ENCODE measurements around the gene NINJ1.

NINJ1 gene

GRCh38 chr9:93129286-93129685 lies 4.8 kb downstream of the NINJ1 start:
- Histone ChIP-seq H3K27ac (ENCODE audit: low read depth, low read length) (peak overlapping the region; percentile 100), H3K4me3 (ENCODE audit: low read depth in 1 of 2, low read length in 2 of 2) (peak overlapping the region in 1 of 2 donors; percentile 5)

GRCh38 chr9:93128715-93129224 lies 5.3 kb downstream of the NINJ1 start:
- Histone ChIP-seq H3K9ac (ENCODE audit: low read length) (no peak overlapping the region), H3K9me3 (ENCODE audit: low read length) (no peaks in the 10 kb centered on the region), H3K27ac (ENCODE audit: low read depth, low read length) (peak overlapping the region; percentile 100), H3K4me1 (ENCODE audit: insufficient read depth, low read length) (peaks cover 74% of the 10 kb centered on the region), H3K27me3 (ENCODE audit: control insufficient read depth in 1 of 2, insufficient read depth in 2 of 2, low read length in 2 of 2) (no peaks in the 10 kb centered on the region), H3K36me3 (ENCODE audit: insufficient read depth, low read length) (peaks cover 24% of the 10 kb centered on the region), H3K4me3 (ENCODE audit: low read depth in 1 of 2, low read length in 2 of 2) (peak overlapping the region in 1 of 2 donors; percentile 5)

More at GRCh38 chr9:93129286-93129685, 4.8 kb downstream of the NINJ1 start:
- Histone ChIP-seq H3K27me3 (ENCODE audit: control insufficient read depth in 1 of 2, insufficient read depth in 2 of 2, low read length in 2 of 2) (no peaks in the 10 kb centered on the region), H3K9me3 (ENCODE audit: low read length) (no peaks in the 10 kb centered on the region), H3K4me1 (ENCODE audit: insufficient read depth, low read length) (peaks cover 74% of the 10 kb centered on the region), H3K36me3 (ENCODE audit: insufficient read depth, low read length) (peaks cover 19% of the 10 kb centered on the region), H3K9ac (ENCODE audit: low read length) (peak overlapping the region; percentile 8)

- no peak overlapping the region for H3K4me3 ChIP-seq (ENCODE audit: low read depth in 1 of 2, low read length in 2 of 2)
- no peaks in the 10 kb centered on the region for H3K27me3 ChIP-seq (ENCODE audit: control insufficient read depth in 1 of 2, insufficient read depth in 2 of 2, low read length in 2 of 2)
- peak overlapping the region; percentile 100 for H3K27ac ChIP-seq (ENCODE audit: low read depth, low read length)
- peaks cover 30% of the 10 kb centered on the region for H3K36me3 ChIP-seq (ENCODE audit: insufficient read depth, low read length)
- peaks cover 73% of the 10 kb centered on the region for H3K4me1 ChIP-seq (ENCODE audit: insufficient read depth, low read length)
- no peak overlapping the region for H3K9ac ChIP-seq (ENCODE audit: low read length)
- H3K9me3 ChIP-seq (ENCODE audit: low read length) = no peaks in the 10 kb centered on the region
These were observed 5.9 kb downstream of the NINJ1 start for GRCh38 chr9:93128011-93128714.

GRCh38 chr9:93127395-93127911 lies 6.6 kb downstream of the NINJ1 start:
- H3K4me3 ChIP-seq (ENCODE audit: low read depth in 1 of 2, low read length in 2 of 2) = peak overlapping the region in 1 of 2 donors; percentile 31
- peak overlapping the region; percentile 100 for H3K27ac ChIP-seq (ENCODE audit: low read depth, low read length)
- H3K27me3 ChIP-seq (ENCODE audit: control insufficient read depth in 1 of 2, insufficient read depth in 2 of 2, low read length in 2 of 2) = no peaks in the 10 kb centered on the region
- H3K4me1 ChIP-seq (ENCODE audit: insufficient read depth, low read length) = peaks cover 66% of the 10 kb centered on the region
- H3K36me3 ChIP-seq (ENCODE audit: insufficient read depth, low read length) = peaks cover 35% of the 10 kb centered on the region
- H3K9ac ChIP-seq (ENCODE audit: low read length) = peak overlapping the region; percentile 36
- no peaks in the 10 kb centered on the region for H3K9me3 ChIP-seq (ENCODE audit: low read length)

GRCh38 chr9:93126825-93127368 lies 7.2 kb downstream of the NINJ1 start:
- peak overlapping the region; percentile 36 for H3K9ac ChIP-seq (ENCODE audit: low read length)
- H3K36me3 ChIP-seq (ENCODE audit: insufficient read depth, low read length) = peaks cover 40% of the 10 kb centered on the region
- peak overlapping the region in 1 of 2 donors; percentile 31 for H3K4me3 ChIP-seq (ENCODE audit: low read depth in 1 of 2, low read length in 2 of 2)
- H3K27me3 ChIP-seq (ENCODE audit: control insufficient read depth in 1 of 2, insufficient read depth in 2 of 2, low read length in 2 of 2) = no peaks in the 10 kb centered on the region
- H3K27ac ChIP-seq (ENCODE audit: low read depth, low read length) = peak overlapping the region; percentile 100
- peaks cover 61% of the 10 kb centered on the region for H3K4me1 ChIP-seq (ENCODE audit: insufficient read depth, low read length)
- no peaks in the 10 kb centered on the region for H3K9me3 ChIP-seq (ENCODE audit: low read length)

- Histone ChIP-seq H3K27ac (ENCODE audit: low read depth, low read length) (peak overlapping the region; percentile 100), H3K9me3 (ENCODE audit: low read length) (no peaks in the 10 kb centered on the region), H3K4me1 (ENCODE audit: insufficient read depth, low read length) (peaks cover 54% of the 10 kb centered on the region), H3K9ac (ENCODE audit: low read length) (no peak overlapping the region), H3K36me3 (ENCODE audit: insufficient read depth, low read length) (peaks cover 46% of the 10 kb centered on the region), H3K4me3 (ENCODE audit: low read depth in 1 of 2, low read length in 2 of 2) (peak overlapping the region in 1 of 2 donors; percentile 31), H3K27me3 (ENCODE audit: control insufficient read depth in 1 of 2, insufficient read depth in 2 of 2, low read length in 2 of 2) (no peaks in the 10 kb centered on the region)
These were observed 7.8 kb downstream of the NINJ1 start for GRCh38 chr9:93126151-93126781.

GRCh38 chr9:93125331-93125894 lies 8.6 kb downstream of the NINJ1 start:
- peaks cover 51% of the 10 kb centered on the region for H3K4me1 ChIP-seq (ENCODE audit: insufficient read depth, low read length)
- no peaks in the 10 kb centered on the region for H3K27me3 ChIP-seq (ENCODE audit: control insufficient read depth in 1 of 2, insufficient read depth in 2 of 2, low read length in 2 of 2)
- peaks cover 51% of the 10 kb centered on the region for H3K36me3 ChIP-seq (ENCODE audit: insufficient read depth, low read length)
- no peak overlapping the region for H3K9ac ChIP-seq (ENCODE audit: low read length)
- H3K9me3 ChIP-seq (ENCODE audit: low read length) = no peaks in the 10 kb centered on the region
- H3K27ac ChIP-seq (ENCODE audit: low read depth, low read length) = no peak overlapping the region
- H3K4me3 ChIP-seq (ENCODE audit: low read depth in 1 of 2, low read length in 2 of 2) = no peak overlapping the region

- peaks cover 51% of the 10 kb centered on the region for H3K36me3 ChIP-seq (ENCODE audit: insufficient read depth, low read length)
- no peaks in the 10 kb centered on the region for H3K27me3 ChIP-seq (ENCODE audit: control insufficient read depth in 1 of 2, insufficient read depth in 2 of 2, low read length in 2 of 2)
- peaks cover 51% of the 10 kb centered on the region for H3K4me1 ChIP-seq (ENCODE audit: insufficient read depth, low read length)
- H3K9ac ChIP-seq (ENCODE audit: low read length) = no peak overlapping the region
- H3K4me3 ChIP-seq (ENCODE audit: low read depth in 1 of 2, low read length in 2 of 2) = no peak overlapping the region
- H3K27ac ChIP-seq (ENCODE audit: low read depth, low read length) = no peak overlapping the region
- H3K9me3 ChIP-seq (ENCODE audit: low read length) = no peaks in the 10 kb centered on the region
These were observed 9.3 kb downstream of the NINJ1 start for GRCh38 chr9:93124793-93125192.

- Histone ChIP-seq H3K27ac (ENCODE audit: low read depth, low read length) (no peak overlapping the region), H3K9ac (ENCODE audit: low read length) (no peak overlapping the region), H3K36me3 (ENCODE audit: insufficient read depth, low read length) (peaks cover 51% of the 10 kb centered on the region), H3K4me3 (ENCODE audit: low read depth in 1 of 2, low read length in 2 of 2) (no peak overlapping the region), H3K27me3 (ENCODE audit: control insufficient read depth in 1 of 2, insufficient read depth in 2 of 2, low read length in 2 of 2) (no peaks in the 10 kb centered on the region), H3K4me1 (ENCODE audit: insufficient read depth, low read length) (peaks cover 49% of the 10 kb centered on the region), H3K9me3 (ENCODE audit: low read length) (no peaks in the 10 kb centered on the region)
These were observed 10.3 kb downstream of the NINJ1 start for GRCh38 chr9:93123561-93124283.

GRCh38 chr9:93122721-93123221 lies 11.3 kb downstream of the NINJ1 start:
- peaks cover 39% of the 10 kb centered on the region for H3K4me1 ChIP-seq (ENCODE audit: insufficient read depth, low read length)
- H3K9ac ChIP-seq (ENCODE audit: low read length) = no peak overlapping the region
- no peaks in the 10 kb centered on the region for H3K27me3 ChIP-seq (ENCODE audit: control insufficient read depth in 1 of 2, insufficient read depth in 2 of 2, low read length in 2 of 2)
- H3K27ac ChIP-seq (ENCODE audit: low read depth, low read length) = no peak overlapping the region
- H3K36me3 ChIP-seq (ENCODE audit: insufficient read depth, low read length) = peaks cover 51% of the 10 kb centered on the region
- H3K4me3 ChIP-seq (ENCODE audit: low read depth in 1 of 2, low read length in 2 of 2) = no peak overlapping the region
- H3K9me3 ChIP-seq (ENCODE audit: low read length) = no peaks in the 10 kb centered on the region
